Loucy (cell line): ENCODE results near the gene PDXK.

Source experiments
- H2AFZ ChIP-seq: fragments of 200-600 bp; sonication (generic); 2 replicates; pipeline ENCODE4 v1.6.0; 2016; ENCODE audit warnings: antibody characterized with exemption, mild to moderate bottlenecking, low read length, moderate library complexity
- H3F3A ChIP-seq: fragments of 200-600 bp; 2 replicates; pipeline ENCODE4 v1.6.0; 2016; ENCODE audit warnings: antibody characterized with exemption, low read depth, mild to moderate bottlenecking
- H3K27me3 ChIP-seq: fragments of 200-600 bp; sonication (generic); 2 replicates; pipeline ENCODE4 v1.6.1; 2014; ENCODE audit warnings: low read length, mild to moderate bottlenecking; ENCODE audit not compliant: insufficient read depth, poor library complexity, severe bottlenecking
- H3K36me3 ChIP-seq: fragments of 200-600 bp; sonication (generic); 2 replicates; pipeline ENCODE4 v1.6.1; 2016; ENCODE audit warnings: low read length; ENCODE audit not compliant: insufficient read depth
- H3K4me1 ChIP-seq: fragments of 200-600 bp; sonication (generic); 2 replicates; pipeline ENCODE4 v1.5.1; 2014; ENCODE audit warnings: low read length, mild to moderate bottlenecking; ENCODE audit not compliant: insufficient read depth, poor library complexity, severe bottlenecking
- H3K4me2 ChIP-seq: fragments of 200-600 bp; sonication (generic); 2 replicates; pipeline ENCODE4 v1.6.0; 2014; ENCODE audit warnings: antibody characterized with exemption, low read length, low read depth, mild to moderate bottlenecking; ENCODE audit not compliant: poor library complexity, severe bottlenecking
- H3K4me3 ChIP-seq: fragments of 200-600 bp; sonication (generic); 2 replicates; pipeline ENCODE4 v1.5.1; 2014; ENCODE audit warnings: low read length, mild to moderate bottlenecking, mixed read lengths; ENCODE audit not compliant: poor library complexity, severe bottlenecking
- H3K79me2 ChIP-seq: fragments of 200-600 bp; sonication (generic); 2 replicates; pipeline ENCODE4 v1.6.1; 2014; ENCODE audit warnings: low read length; ENCODE audit not compliant: insufficient read depth
- H3K9ac ChIP-seq: fragments of 200-600 bp; sonication (generic); 2 replicates; pipeline ENCODE4 v1.6.0; 2014; ENCODE audit warnings: mild to moderate bottlenecking, low read depth, low read length, moderate library complexity; ENCODE audit not compliant: poor library complexity, severe bottlenecking
- H3K9me2 ChIP-seq: fragments of 200-600 bp; sonication (generic); replicated peaks from 2 replicates; pipeline ENCODE4 v1.6.1; 2016; ENCODE audit warnings: low read depth, low read length, mixed read lengths
- H3K9me3 ChIP-seq: fragments of 200-600 bp; sonication (generic); 2 replicates; pipeline ENCODE4 v1.6.1; 2014; ENCODE audit warnings: mild to moderate bottlenecking, antibody characterized with exemption, low read length, low read depth; ENCODE audit not compliant: insufficient read depth
- H4K20me1 ChIP-seq: fragments of 200-600 bp; sonication (generic); 2 replicates; pipeline ENCODE4 v1.6.0; 2014; ENCODE audit warnings: antibody characterized with exemption, low read length, mild to moderate bottlenecking; ENCODE audit not compliant: insufficient read depth, poor library complexity, severe bottlenecking
- CTCF ChIP-seq: fragments of 200-600 bp; sonication (generic); conservative IDR thresholded peaks from 2 replicates; pipeline ENCODE4 v1.5.1; 2014; ENCODE audit warnings: mild to moderate bottlenecking, antibody characterized with exemption, low read length
- EZH2phosphoT487 ChIP-seq: fragments of 200-600 bp; IDR thresholded peaks from 2 replicates; pipeline ENCODE4 v1.6.1; 2018; ENCODE audit warnings: antibody characterized with exemption, mild to moderate bottlenecking, moderate library complexity, borderline replicate concordance

The PDXK gene

GRCh38 chr21:43786807-43787440 is 68.0 kb downstream of the PDXK start:
- Histone ChIP-seq H3F3A (no peaks in the 10 kb centered on the region; the same call in 1 of the 2 replicates), H4K20me1 (peaks cover 16% of the 10 kb centered on the region), H3K9ac (no peak overlapping the region), H3K4me1 (peaks cover 29% of the 10 kb centered on the region), H3K9me3 (no peaks in the 10 kb centered on the region), H2AFZ (no peak overlapping the region), H3K9me2 (no peaks in the 10 kb centered on the region), H3K36me3 (peaks cover 2% of the 10 kb centered on the region; the same call in 1 of the 2 replicates), H3K4me3 (no peak overlapping the region), H3K4me2 (no peak overlapping the region), H3K79me2 (peaks cover 26% of the 10 kb centered on the region), H3K27me3 (no peaks in the 10 kb centered on the region)
- TF ChIP-seq CTCF (no peak), EZH2phosphoT487 (no peak)

GRCh38 chr21:43789276-43790009 is 70.5 kb downstream of the PDXK start, which contains the start of gene RRP1:
Gene RRP1, plus strand, starts transcription at chr21:43789577. Its CDS starts 53 bp downstream, at chr21:43789630.
- TF ChIP-seq CTCF (peak; percentile 77), EZH2phosphoT487 (no peak)
- Histone ChIP-seq H4K20me1 (peaks cover 28% of the 10 kb centered on the region), H3K79me2 (peaks cover 50% of the 10 kb centered on the region), H3K4me2 (peak within 1 kb of the TSS; percentile 96), H3K9ac (peak within 1 kb of the TSS; percentile 87), H3K4me1 (peaks cover 21% of the 10 kb centered on the region), H3K9me3 (no peaks in the 10 kb centered on the region), H3K4me3 (peak within 1 kb of the TSS; percentile 96), H3F3A (no peaks in the 10 kb centered on the region; the same call in 1 of the 2 replicates), H3K27me3 (no peaks in the 10 kb centered on the region), H2AFZ (peak within 1 kb of the TSS; percentile 97), H3K9me2 (no peaks in the 10 kb centered on the region), H3K36me3 (peaks cover 27% of the 10 kb centered on the region; the same call in 1 of the 2 replicates)

- Histone ChIP-seq H3F3A (no peaks in the 10 kb centered on the region; the same call in 1 of the 2 replicates), H3K9ac (peak overlapping the region; percentile 87), H3K4me1 (peaks cover 21% of the 10 kb centered on the region), H3K9me2 (no peaks in the 10 kb centered on the region), H3K4me2 (peak overlapping the region; percentile 96), H4K20me1 (peaks cover 28% of the 10 kb centered on the region), H3K9me3 (no peaks in the 10 kb centered on the region), H3K4me3 (peak overlapping the region; percentile 96), H2AFZ (no peak overlapping the region; the same call in 1 of the 2 replicates), H3K79me2 (peaks cover 55% of the 10 kb centered on the region), H3K27me3 (no peaks in the 10 kb centered on the region), H3K36me3 (peaks cover 30% of the 10 kb centered on the region; the same call in 1 of the 2 replicates)
- no peak for TF ChIP-seq EZH2phosphoT487
- no peak for TF ChIP-seq CTCF
Observed at GRCh38 chr21:43790010-43790524, 71.1 kb downstream of the PDXK start.
